Measurements from ENCODE around the gene OSM.
"Not testable (repeated sequence)": the region's sequence is repeated elsewhere in the genome, so short reads cannot be mapped to it uniquely, and the experiment has no call there.

The OSM gene

DNA sequence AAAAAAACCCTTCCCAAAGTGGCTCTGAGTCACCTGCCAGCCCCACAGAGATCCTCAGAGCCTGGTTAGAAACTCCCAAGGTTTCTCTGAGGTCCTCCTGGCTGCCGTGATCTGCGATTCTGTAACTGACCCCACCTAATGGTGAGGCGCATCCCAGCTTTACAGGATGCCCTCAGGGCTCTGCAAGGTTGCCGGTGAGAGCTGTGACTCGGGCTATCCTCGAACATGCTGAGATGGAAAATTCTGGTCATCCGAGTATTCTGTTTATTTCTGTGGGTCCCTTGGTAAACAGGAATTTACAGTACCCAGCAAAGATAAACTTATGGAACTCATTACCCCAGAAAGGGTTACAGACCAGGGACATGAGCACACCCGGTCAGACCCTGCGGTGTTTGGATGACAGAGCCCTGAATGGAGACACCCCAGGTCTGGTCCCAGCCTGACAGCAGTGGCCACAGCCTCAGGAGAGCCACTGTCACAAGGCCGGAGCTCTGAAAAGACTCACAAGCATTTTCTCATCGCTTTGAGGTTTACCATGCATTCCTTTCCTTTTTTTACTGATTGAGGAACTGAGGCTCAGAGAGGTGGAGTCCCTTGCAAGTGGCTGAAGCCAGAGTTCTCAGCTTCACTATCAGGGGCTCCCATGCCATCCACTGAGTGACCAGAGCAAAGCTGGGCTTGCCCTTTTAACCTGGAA, 42.3 kb downstream of the OSM start:
- no peak for DNase-seq

- DNase-seq: no peak
These were observed 43.3 kb downstream of the OSM start for GRCh38 chr22:30223303-30223702.

DNA sequence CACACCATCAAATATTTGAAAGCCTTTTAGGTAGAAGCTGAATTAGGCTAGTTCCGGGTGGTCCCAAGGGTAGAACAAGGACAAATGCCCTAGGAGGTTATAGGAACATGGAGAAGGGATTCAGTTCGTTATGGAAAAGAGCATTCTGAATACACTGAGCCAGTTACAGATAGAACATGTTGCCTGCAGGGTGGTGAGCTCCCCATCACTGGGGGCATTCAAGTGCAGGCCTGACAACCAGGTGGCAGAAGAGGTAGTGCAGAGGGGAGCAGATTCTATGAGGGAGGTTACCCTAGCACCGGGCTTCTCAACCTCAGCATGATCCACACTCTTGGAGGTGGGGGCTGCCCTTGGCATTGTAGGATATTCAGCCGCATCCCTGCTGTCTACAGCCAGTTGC, 44.3 kb downstream of the OSM start:
- no peak for DNase-seq

- DNase-seq: no peak
These were observed 45.3 kb downstream of the OSM start for GRCh38 chr22:30221121-30221992.

DNA sequence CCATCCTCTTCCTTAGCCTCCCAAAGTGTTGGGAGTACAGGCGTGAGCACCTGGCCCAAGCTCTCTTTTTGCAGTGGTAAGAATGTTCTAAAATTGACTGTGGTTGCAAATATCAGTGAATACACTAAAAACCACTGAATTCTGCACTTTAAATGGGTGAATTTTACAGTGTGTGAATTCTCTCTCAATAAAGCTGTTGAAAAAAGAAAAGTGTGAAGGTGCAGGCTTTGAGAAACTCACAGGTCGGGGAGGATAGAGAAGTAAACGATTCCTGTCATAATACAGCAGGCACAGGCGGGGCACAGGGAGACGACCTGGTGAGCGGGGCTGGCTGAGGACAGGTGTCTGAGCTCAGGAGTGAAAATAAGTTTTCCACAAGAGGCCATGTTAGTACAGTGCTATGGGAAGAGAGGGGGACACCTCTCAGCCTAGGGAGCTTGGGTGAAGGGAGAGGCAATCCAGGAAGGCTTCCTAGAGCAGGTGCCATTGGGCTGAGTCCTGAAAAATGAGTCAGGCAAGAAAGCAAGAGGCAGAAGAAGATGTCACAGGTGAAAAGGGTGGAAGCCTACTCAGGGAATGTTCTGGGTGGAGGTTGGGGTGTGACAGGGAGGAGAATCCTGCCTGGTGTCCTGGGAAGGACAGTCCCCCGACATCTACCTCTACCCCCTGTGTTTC, 46.2 kb downstream of the OSM start:
- no peak for DNase-seq

- no peak for DNase-seq
These were observed 46.9 kb downstream of the OSM start for GRCh38 chr22:30219668-30220278.

GRCh38 chr22:30219049-30219654, 47.5 kb downstream of the OSM start:
- DNase-seq: no peak

- no peak for DNase-seq
These were observed 48.7 kb downstream of the OSM start for GRCh38 chr22:30217698-30218560.

- no peak for DNase-seq
These were observed 49.9 kb downstream of the OSM start for GRCh38 chr22:30216710-30217109.

- DNase-seq: not testable (repeated sequence)
These were observed 50.4 kb downstream of the OSM start for GRCh38 chr22:30216272-30216671.

DNA sequence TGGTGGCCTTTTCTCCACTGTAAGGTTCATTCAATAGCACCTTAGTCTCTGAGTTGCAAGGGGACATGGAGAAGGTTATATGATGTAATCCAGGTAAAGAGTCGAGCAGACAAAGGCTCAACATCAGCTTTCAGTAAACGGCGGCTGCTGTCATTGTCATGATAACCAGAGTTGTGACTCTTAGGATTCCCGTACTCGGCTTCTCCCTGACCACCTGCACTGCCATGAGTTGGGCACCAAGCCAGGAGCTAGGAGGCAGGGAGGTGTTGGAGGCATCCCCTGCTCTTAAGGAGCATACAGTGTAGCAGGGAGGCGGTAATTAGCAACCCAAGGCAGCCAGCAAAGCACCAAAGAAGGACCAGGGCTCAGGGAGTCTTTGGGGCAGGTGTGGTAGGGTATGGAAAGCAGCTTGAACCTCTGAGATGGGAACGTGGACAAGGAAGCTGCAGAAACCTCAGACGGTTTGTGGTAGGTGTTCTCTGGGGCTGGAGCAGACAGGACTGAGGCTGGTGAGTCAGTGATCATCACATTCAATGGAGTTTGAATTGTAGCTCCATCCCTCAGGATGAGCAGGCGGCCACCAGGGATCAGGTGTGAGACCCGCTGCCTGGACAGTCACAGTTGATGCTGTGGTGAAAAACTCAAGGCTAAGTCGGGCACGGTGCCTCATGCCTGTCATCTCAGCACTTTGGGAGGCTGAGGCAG, 51.8 kb downstream of the OSM start:
- DNase-seq: no peak

- no peak for DNase-seq
These were observed 53.6 kb downstream of the OSM start for GRCh38 chr22:30212996-30213441.
